GM12892 (cell line): ENCODE measurements around the gene C1orf122.

ENCODE experiments used
- DNase-seq: peaks from one replicate; pipeline ENCODE4 v3.0.0; 2011; ENCODE audit not compliant: insufficient read length
- FAIRE-seq: peaks from 2 replicates; lab custom pipeline; 2011; peaks lifted over from hg19 to GRCh38; lab: Jason Lieb, UNC
- POLR2A ChIP-seq: IDR thresholded peaks from 2 replicates; pipeline ENCODE4 v1.6.1; 2011; ENCODE audit warnings: low read depth, low read length, control low read depth
- POLR2AphosphoS5 ChIP-seq: IDR thresholded peaks from 2 replicates; pipeline ENCODE4 v1.6.1; 2011; ENCODE audit warnings: low read depth, low read length, control low read depth
- TAF1 ChIP-seq: IDR thresholded peaks from 2 replicates; pipeline ENCODE4 v1.6.1; 2011; ENCODE audit warnings: low read depth, mild to moderate bottlenecking, control low read depth, low read length, borderline replicate concordance

Gene C1orf122

GRCh38 chr1:37776946-37777516 is 30.6 kb upstream of the C1orf122 start:
- peak; percentile 48 for FAIRE-seq
- no peak for DNase-seq
- TF ChIP-seq TAF1 (no peak), POLR2A (no peak), POLR2AphosphoS5 (no peak)

DNA sequence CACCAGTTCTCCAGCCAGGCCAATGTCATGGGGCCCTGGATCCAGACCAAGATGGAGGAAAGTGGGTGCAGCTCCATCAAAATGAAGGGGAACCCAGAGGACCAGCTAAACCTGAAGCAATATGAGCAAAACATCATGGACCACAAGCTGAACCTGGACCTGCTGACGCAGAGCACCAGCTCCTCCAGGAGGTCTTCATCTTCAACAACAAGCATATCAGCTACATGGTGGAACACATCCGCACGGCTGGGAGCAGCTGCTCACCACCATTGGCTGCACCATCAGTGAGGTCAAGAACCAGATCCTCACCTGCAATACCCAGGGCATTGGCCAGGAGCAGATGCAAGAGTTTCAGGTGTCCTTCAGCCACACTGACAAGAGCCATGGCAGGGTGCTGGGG is 28.9 kb upstream of the C1orf122 start:
- FAIRE-seq (no peak), DNase-seq (no peak)

DNA sequence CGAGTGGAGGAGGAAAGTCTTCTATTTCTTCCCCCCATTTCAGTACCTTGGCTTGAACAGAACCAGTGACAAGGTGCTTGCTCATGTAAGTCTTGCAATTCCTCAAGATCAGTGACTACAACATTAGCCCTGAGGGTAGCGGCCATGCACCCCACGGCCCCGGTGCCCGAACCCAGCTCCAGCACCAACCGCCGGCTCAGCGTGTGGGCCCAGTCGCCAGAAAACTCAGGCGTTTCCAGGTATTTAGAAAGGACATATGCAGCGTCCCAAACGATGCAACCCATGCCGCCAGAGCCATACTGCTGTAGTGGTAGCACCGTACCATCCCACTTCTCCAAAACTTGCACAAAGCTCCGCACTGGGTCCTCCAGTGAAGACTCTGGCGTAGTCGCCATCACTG is 25.1 kb upstream of the C1orf122 start:
- no peak for DNase-seq
- FAIRE-seq: no peak
- TF ChIP-seq POLR2A: no peak
- TF ChIP-seq POLR2AphosphoS5: no peak
- no peak for TF ChIP-seq TAF1

More for the DNA sequence above, 28.9 kb upstream of the C1orf122 start:
- no peak for TF ChIP-seq POLR2AphosphoS5
- TF ChIP-seq TAF1: no peak
- TF ChIP-seq POLR2A: no peak

GRCh38 chr1:37792943-37793686 is 14.5 kb upstream of the C1orf122 start:
- DNase-seq: no peak
- FAIRE-seq: no peak
- TF ChIP-seq TAF1 (no peak), POLR2AphosphoS5 (no peak), POLR2A (no peak)

DNA sequence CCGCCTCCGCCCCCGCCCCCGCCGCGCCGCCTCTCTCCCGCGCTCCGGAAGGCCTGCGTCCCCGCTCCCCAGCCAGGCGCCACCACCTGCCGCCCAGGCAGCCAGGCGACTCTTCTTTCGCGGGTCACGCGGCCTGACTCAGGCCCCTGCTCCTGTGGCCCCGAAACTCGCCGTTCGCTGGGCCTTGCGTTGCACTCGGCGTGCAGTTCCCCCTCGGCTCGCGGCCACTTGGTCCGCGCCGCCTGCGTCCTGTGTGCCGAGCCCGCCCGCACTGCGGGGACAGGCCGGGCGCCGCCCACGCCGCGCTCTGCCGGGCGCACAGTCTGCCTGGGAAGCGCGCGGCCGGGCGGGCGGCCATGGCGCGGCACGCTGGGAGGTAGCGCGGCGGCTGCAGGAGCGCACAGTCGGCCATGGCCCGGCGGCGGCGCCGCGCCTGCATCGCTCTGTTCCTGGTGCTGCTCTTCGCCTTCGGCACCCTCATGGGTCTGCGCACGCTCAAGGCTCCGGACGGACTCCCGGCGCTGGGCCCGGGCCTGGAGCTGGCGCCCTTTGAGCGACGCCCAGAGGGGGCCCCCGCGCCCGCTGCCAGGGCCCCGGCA is 13.7 kb upstream of the C1orf122 start, which contains the start of gene MANEAL:
Gene MANEAL (plus strand): TSS at position 75 of the 599 bp plus-strand sequence. CDS start 336 bp downstream, at position 411.
- TF ChIP-seq POLR2A (peak; percentile 62; the same call in 1 of the 2 replicates), TAF1 (peak; percentile 57; the same call in 1 of the 2 replicates), POLR2AphosphoS5 (peak; percentile 49; the same call in 1 of the 2 replicates)
- peak; percentile 76 for DNase-seq

GRCh38 chr1:37794372-37795339 is 12.9 kb upstream of the C1orf122 start:
- FAIRE-seq: no peak
- TF ChIP-seq POLR2A (no peak), POLR2AphosphoS5 (no peak), TAF1 (no peak)
- no peak for DNase-seq

More for the DNA sequence above, 13.7 kb upstream of the C1orf122 start, which contains the start of gene MANEAL:
- FAIRE-seq: peak; percentile 89

DNA sequence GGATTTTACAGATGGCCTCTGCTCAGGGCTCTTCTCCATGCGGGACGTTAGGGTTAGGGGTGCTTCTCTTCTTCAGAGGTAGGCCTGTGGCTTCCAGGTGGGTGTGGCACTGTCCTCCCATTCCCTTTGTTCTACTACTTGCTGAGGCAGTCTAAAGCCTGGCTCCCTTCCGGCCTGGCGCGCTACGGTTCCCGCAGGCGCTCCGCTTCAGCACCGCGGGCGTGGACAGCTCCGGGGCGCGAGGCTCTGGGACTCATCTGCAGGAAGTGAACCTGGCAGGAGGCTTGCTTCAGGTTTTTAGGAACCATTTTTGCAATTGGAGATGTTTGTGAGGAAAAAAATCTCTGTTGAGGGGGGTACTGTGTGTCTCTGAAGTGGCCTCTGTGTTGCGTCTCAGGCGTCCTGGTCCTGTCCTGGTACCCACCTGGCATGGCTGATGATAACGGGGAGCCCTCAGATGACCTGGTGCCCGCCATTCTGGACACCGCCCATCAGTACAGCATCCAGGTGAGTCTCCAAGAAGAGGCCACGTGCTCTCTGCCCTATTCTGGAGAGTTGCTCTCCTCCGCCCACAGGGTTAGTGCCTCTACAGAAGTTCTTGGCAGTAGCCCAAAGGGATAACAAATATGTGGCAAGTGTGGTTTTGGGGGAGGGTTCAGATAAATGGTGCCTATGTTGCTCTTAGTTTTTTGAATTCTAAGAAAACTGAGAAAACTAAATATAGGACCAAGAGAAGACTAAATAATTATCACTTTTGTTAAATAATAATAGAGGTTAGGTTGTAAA is 12.1 kb upstream of the C1orf122 start:
- DNase-seq (no peak), FAIRE-seq (no peak)
- TF ChIP-seq TAF1: no peak
- TF ChIP-seq POLR2AphosphoS5: no peak
- no peak for TF ChIP-seq POLR2A

GRCh38 chr1:37797750-37798345 is 9.7 kb upstream of the C1orf122 start:
- FAIRE-seq: no peak
- TF ChIP-seq TAF1 (no peak), POLR2AphosphoS5 (no peak), POLR2A (no peak)
- DNase-seq: no peak

DNA sequence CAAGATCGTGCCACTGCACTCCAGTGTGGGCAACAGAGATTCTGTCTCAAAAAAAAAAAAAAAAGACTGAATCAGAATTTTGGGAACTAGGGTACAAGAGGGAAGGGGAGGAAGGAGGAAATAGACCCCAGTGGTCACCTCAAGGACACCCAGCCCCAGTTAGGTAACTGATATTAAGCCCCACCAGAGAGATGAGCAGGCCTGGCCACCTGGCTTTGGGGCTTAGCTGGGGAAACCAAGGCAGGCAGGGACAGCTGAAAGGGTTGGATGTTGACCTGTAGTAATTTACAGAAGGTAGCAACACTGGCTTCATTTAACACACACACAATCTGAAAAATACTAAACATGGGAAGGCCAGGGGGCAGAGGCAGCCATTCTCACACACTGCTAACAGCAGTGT is 5.2 kb upstream of the C1orf122 start:
- FAIRE-seq: no peak
- no peak for DNase-seq
- TF ChIP-seq POLR2AphosphoS5 (peak; percentile 18; the same call in 1 of the 2 replicates), POLR2A (no peak; the same call in 1 of the 2 replicates)

GRCh38 chr1:37807220-37807554 is 403 bp upstream of the C1orf122 start:
- FAIRE-seq: no peak
- TF ChIP-seq TAF1 (no peak), POLR2A (no peak), POLR2AphosphoS5 (0 out of 2 replicates have a peak, but pooled peaks have one; percentile 28)
- DNase-seq: no peak
